ENCODE measurements around the gene RAD51AP2.

The RAD51AP2 gene

DNA sequence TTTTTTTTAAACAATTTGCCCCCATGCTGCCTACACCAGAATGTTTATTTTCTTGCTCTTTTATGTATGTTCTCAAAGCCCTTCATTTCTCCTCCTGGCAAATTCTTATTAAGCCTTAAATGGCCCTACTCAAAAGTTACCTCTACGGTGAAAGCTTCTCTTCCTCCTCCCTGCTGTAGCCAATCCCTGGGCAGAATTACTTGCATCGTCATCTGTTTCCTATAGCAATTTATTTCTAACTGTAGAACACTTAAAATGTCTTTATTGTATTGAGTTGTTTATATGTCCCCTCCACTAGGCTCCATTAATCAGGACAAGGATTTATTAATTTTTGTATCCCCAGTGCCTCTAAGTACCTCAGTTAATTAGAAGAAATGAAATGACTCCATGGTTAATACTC is 2.5 kb upstream of the RAD51AP2 start:
- DNase-seq (ENCODE audit: low read depth), result no peak
- no peak overlapping the region for H3K4me3 ChIP-seq (ENCODE audit: control insufficient read depth, low read depth, low read length)
- TF ChIP-seq, protein P1, sequence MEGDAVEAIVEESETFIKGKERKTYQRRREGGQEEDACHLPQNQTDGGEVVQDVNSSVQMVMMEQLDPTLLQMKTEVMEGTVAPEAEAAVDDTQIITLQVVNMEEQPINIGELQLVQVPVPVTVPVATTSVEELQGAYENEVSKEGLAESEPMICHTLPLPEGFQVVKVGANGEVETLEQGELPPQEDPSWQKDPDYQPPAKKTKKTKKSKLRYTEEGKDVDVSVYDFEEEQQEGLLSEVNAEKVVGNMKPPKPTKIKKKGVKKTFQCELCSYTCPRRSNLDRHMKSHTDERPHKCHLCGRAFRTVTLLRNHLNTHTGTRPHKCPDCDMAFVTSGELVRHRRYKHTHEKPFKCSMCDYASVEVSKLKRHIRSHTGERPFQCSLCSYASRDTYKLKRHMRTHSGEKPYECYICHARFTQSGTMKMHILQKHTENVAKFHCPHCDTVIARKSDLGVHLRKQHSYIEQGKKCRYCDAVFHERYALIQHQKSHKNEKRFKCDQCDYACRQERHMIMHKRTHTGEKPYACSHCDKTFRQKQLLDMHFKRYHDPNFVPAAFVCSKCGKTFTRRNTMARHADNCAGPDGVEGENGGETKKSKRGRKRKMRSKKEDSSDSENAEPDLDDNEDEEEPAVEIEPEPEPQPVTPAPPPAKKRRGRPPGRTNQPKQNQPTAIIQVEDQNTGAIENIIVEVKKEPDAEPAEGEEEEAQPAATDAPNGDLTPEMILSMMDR (conservative IDR thresholded peaks at IDR 0.05; ENCODE audit: control insufficient read depth, insufficient read depth, low read depth, low read length), result no peak

DNA sequence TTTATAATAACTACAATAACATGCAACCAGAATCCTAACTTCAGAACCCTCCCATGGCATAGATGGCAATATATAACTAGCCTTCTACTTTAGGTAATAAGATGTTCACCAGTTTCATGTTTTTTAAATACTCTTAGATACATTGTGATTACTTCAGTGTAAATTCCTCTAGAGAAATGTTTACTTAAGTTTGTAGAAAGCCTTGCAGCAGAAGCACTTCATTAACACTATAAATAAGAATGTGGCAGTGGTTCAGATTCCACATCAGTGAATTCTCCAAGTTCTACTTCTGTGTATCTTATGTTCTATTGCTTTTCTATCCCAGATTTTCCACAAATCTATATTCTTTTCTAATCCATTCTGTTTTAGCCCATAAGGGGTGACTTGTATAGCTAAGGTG is 1.2 kb upstream of the RAD51AP2 start:
- no peak overlapping the region for H3K4me3 ChIP-seq (ENCODE audit: control insufficient read depth, low read depth, low read length)
- TF ChIP-seq, protein P1 (conservative IDR thresholded peaks at IDR 0.05; ENCODE audit: control insufficient read depth, insufficient read depth, low read depth, low read length), result no peak
- no peak for DNase-seq (ENCODE audit: low read depth)

DNA sequence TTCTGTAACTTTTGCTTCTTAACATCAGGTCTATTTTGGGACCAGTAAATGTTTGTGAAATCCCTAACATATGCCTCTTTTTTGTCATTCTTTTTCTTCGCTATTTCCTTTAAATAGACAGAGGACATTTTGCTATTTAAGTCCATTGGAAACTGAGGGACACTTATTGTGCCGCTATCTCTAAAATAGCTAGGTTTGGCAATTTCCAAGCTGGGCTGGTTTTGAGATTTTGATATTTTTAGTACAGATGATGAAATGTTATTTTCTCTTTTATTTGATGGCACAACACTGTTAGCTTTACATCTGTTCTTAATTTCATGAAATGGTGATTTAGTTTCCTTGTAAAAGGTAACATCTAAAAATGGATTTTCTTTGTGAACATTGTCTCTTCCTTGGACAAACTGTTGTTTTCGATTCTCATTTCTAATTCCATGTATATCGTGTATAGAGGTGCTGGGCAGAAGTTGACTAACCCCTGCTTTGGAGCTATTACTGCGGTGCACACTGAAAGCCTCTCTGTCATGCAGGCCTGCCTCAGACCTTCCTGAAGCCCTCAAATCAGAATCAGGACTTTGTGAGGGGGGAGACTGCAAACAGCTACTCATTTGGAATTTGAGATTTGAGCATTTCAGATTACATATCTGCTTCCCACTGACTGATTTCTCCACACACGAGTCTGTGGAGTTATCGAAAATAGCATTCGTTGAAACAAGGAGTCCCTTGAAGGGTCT is 594 bp downstream of the RAD51AP2 start:
- TF ChIP-seq, protein P1 (conservative IDR thresholded peaks at IDR 0.05; ENCODE audit: control insufficient read depth, insufficient read depth, low read depth, low read length), result no peak
- peak overlapping the region; percentile 53 for H3K4me3 ChIP-seq (ENCODE audit: control insufficient read depth, low read depth, low read length)

DNA sequence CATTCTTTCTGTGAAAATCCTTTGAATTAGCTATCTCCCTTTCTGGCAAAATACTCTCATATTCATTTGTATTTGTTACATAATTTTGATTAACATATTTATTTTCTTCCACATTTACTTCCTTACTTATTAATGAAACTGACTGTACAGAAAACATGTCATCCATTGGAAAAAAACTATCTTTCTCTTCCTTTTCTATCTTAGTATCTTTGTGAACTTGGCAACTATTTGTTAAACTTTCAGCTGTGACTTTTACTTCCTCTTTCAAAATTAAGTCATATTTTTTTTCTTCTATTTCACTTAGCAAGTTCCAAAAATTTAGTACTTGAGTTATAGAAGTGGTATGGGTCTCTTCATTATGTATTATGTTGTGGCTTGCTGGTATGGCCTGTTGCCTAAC is 2.6 kb downstream of the RAD51AP2 start:
- TF ChIP-seq, protein P1 (conservative IDR thresholded peaks at IDR 0.05; ENCODE audit: control insufficient read depth, insufficient read depth, low read depth, low read length), result no peak

More for the DNA sequence above, 594 bp downstream of the RAD51AP2 start:
- DNase-seq (ENCODE audit: low read depth), result peak; percentile 8

GRCh38 chr2:17506736-17507616 is 11.3 kb downstream of the RAD51AP2 start:
- TF ChIP-seq, protein P1 (conservative IDR thresholded peaks at IDR 0.05; ENCODE audit: control insufficient read depth, insufficient read depth, low read depth, low read length), result no peak
- peak; percentile 0 for DNase-seq (ENCODE audit: low read depth)
- H3K4me3 ChIP-seq (ENCODE audit: control insufficient read depth, low read depth, low read length), result no peak overlapping the region

More for the DNA sequence above, 2.6 kb downstream of the RAD51AP2 start:
- DNase-seq (ENCODE audit: low read depth), result no peak
- H3K4me3 ChIP-seq (ENCODE audit: control insufficient read depth, low read depth, low read length), result no peak overlapping the region

GRCh38 chr2:17497718-17498117 is 20.5 kb downstream of the RAD51AP2 start:
- TF ChIP-seq, protein P1 (conservative IDR thresholded peaks at IDR 0.05; ENCODE audit: control insufficient read depth, insufficient read depth, low read depth, low read length), result no peak

More at GRCh38 chr2:17497718-17498117, 20.5 kb downstream of the RAD51AP2 start:
- DNase-seq (ENCODE audit: low read depth), result no peak
- no peak overlapping the region for H3K4me3 ChIP-seq (ENCODE audit: control insufficient read depth, low read depth, low read length)

All from fibroblast of mammary gland (primary cell).